Cardiac fibroblast (primary cell): ENCODE data around the gene ISL1.

Experiments
- DNase-seq, 2 donors: peaks; one replicate each; pipeline versions ENCODE4 v3.0.0 to v3.0.0-alpha.2; 2010; ENCODE audit warnings: low read depth in 2 of 2
- H3K4me3 ChIP-seq, 2 donors: replicated peaks in 1 of 2; 1 replicate in 1 of 2; 2 replicates in 1 of 2; pipeline ENCODE4 v1.5.1; 2011; ENCODE audit warnings: low read depth in 2 of 2, low read length in 2 of 2, mild to moderate bottlenecking in 2 of 2, moderate library complexity in 1 of 2
- TF ChIP-seq, protein P1 (sequence below): IDR thresholded peaks from one replicate; pipeline ENCODE4 v1.5.1; 2011; ENCODE audit warnings: low read depth, mild to moderate bottlenecking, low read length, inconsistent platforms

Gene ISL1

DNA sequence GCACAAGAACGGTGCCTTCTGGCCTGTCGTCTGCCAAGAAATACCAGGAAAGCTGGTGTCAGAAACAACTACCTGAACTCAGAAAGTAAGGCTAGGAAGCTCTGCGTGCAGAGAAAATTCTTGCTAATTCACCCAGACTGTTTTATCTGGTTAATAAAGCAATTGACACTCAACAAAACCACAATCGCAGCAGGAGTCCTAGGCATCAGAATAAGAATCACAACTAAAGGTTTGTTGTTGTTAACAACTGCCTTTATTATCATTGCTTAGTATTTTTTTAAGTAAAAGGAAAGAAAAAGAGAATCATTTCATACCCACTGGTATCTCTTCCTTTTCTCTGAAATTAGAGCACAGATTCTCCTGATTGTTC, 3.9 kb upstream of the ISL1 start:
- TF ChIP-seq, protein P1, sequence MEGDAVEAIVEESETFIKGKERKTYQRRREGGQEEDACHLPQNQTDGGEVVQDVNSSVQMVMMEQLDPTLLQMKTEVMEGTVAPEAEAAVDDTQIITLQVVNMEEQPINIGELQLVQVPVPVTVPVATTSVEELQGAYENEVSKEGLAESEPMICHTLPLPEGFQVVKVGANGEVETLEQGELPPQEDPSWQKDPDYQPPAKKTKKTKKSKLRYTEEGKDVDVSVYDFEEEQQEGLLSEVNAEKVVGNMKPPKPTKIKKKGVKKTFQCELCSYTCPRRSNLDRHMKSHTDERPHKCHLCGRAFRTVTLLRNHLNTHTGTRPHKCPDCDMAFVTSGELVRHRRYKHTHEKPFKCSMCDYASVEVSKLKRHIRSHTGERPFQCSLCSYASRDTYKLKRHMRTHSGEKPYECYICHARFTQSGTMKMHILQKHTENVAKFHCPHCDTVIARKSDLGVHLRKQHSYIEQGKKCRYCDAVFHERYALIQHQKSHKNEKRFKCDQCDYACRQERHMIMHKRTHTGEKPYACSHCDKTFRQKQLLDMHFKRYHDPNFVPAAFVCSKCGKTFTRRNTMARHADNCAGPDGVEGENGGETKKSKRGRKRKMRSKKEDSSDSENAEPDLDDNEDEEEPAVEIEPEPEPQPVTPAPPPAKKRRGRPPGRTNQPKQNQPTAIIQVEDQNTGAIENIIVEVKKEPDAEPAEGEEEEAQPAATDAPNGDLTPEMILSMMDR: no peak
- no peak for DNase-seq
- H3K4me3 ChIP-seq: no peak overlapping the region

DNA sequence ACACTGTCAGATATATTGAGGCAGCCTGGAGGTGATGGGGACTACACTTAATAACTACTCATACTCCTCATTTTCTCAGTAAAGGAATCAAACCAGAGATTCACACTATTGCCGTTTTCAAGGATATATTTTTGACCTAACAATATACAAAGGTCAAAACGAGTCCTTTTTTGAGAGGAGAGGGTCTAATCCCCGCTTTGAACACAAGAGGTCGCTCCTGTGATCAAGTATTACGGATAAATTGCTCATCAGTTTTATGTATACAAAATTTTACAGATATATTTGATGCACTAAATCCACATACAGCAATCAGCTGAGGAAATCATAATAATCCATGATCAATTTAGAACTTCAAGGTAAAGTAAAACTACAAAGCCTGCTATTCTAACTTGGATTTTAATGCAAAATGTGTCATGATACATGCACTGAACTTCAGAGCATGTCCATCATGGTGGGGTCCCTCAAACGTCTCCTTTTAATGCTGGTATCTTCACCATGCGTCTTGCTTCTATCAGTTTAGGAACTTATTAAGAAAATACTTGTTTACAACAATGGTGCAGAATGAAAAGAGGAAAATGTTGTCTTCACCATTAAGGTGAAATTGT, 2.5 kb upstream of the ISL1 start:
- H3K4me3 ChIP-seq: no peak overlapping the region
- TF ChIP-seq, protein P1: peak; percentile 64
- DNase-seq: peak in 1 of 2 donors; percentile 47

GRCh38 chr5:51381761-51382474, 1.3 kb upstream of the ISL1 start:
- TF ChIP-seq, protein P1: no peak
- DNase-seq: no peak
- no peak overlapping the region for H3K4me3 ChIP-seq

- TF ChIP-seq, protein P1: no peak
- H3K4me3 ChIP-seq: peak overlapping the region; percentile 32 to 37
- DNase-seq: peak in 1 of 2 donors; percentile 9
Observed at GRCh38 chr5:51382521-51383130, 622 bp upstream of the ISL1 start.

- TF ChIP-seq, protein P1: no peak
- DNase-seq: no peak
- no peak overlapping the region for H3K4me3 ChIP-seq
Observed at GRCh38 chr5:51384281-51384840, 1.1 kb downstream of the ISL1 start.

DNA sequence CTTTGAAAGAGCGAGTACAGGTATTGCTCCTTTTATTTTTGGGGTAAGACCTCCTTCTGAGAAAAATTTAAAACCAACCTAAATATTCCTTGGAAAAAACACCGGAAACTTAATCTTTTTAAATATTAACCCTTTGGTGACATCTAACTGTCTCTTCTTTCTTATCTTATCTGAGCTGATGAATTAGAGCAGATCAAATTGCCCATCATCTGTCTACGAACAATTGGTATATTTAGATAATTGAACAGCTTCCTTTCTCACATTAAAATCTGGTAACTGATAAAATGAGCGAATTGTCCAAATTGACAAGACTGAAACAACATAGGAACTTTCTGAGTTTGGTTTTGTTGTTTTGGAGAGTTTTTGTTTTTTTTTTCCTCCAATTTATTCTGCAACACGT, 2.0 kb downstream of the ISL1 start:
- no peak overlapping the region for H3K4me3 ChIP-seq
- TF ChIP-seq, protein P1: no peak
- DNase-seq: no peak
